Fibroblast of lung (primary cell): Measurements from ENCODE around the gene ANO1.

ENCODE experiments used
- EZH2 ChIP-seq: IDR thresholded peaks from 2 replicates; pipeline ENCODE4 v1.5.1; 2012; ENCODE audit warnings: low read length, control low read depth, mild to moderate bottlenecking; ENCODE audit errors: missing control alignments
- TF ChIP-seq, protein P1 (sequence below), 2 donors: IDR thresholded peaks in 1 of 2; conservative IDR thresholded peaks in 1 of 2; 1 replicate in 1 of 2; 2 replicates in 1 of 2; pipeline ENCODE4 v1.5.1; 2011 to 2012; ENCODE audit warnings: low read length in 2 of 2, control low read depth in 1 of 2, inconsistent platforms in 1 of 2, low read depth in 1 of 2, mild to moderate bottlenecking in 1 of 2

DNA sequence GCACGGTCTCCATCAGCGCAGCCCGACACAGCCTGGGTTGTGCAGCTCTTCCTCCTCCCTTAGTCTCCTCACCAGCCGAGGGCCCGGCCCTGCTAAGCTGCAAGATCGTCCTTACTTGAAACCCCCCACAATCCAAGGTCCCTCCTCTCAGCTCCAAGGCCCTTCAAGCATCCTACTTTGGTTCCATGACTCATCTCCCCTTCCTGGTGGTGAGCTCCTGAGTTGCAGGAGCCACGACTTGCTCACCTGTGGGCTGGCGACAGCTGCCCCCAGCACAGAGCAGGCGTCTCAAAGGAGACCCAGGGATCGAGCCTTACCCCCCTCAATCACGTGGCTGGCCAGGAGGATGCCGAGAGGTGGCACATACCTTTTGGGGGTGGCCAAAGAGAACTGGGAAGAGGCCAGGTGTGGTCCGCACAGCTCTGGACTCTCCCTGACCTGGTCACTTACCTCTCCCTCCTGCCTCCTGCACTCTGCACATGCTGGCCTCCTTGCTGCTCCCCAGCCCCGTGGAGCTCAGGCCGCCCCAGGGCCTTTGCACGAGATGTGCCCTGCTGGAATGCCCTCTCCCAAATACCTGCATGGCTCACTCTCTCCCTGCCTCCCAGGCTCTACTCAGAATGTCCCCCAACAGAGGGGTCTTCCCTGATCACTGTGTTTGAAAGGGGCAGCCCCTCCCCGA, 89.7 kb downstream of the ANO1 start:
- TF ChIP-seq, protein P1, sequence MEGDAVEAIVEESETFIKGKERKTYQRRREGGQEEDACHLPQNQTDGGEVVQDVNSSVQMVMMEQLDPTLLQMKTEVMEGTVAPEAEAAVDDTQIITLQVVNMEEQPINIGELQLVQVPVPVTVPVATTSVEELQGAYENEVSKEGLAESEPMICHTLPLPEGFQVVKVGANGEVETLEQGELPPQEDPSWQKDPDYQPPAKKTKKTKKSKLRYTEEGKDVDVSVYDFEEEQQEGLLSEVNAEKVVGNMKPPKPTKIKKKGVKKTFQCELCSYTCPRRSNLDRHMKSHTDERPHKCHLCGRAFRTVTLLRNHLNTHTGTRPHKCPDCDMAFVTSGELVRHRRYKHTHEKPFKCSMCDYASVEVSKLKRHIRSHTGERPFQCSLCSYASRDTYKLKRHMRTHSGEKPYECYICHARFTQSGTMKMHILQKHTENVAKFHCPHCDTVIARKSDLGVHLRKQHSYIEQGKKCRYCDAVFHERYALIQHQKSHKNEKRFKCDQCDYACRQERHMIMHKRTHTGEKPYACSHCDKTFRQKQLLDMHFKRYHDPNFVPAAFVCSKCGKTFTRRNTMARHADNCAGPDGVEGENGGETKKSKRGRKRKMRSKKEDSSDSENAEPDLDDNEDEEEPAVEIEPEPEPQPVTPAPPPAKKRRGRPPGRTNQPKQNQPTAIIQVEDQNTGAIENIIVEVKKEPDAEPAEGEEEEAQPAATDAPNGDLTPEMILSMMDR (conservative IDR thresholded peaks at IDR 0.05 in 1 of 2, IDR thresholded peaks at IDR 0.05 in 1 of 2; ENCODE audit: low read depth in 1 of 2, low read length in 2 of 2): no peak
- no peak for TF ChIP-seq EZH2
